ENCODE results near the gene CDH6. TPM values are rescaled to one million over a fixed set of nuclear protein-coding genes. Genes with fewer than 3 reads are reported as not detected.

CDH6 gene
- total RNA-seq, 4 donors from 2014 or later: 1.3 to 6.8 (median 2.2) TPM

DNA sequence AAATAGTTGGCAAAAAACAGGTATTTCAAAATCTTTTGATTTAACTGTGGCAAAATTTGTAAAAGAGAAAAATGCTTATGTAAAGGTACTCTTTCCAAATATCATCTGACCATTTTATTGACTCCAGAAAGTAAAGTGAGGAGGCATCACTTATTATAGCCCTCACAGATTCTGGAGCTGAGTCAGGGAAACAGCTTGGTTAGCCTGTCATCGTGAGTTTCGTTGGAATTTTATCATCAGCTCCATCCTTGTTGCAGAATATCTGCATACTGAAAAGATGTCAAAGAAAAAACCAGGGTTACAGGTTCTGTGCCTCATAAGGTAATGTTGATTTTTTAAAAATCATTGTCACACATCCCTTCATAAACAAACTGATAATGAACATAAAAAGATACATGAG lies 74.8 kb downstream of the CDH6 start:
- no peak for TF ChIP-seq CTCF (IDR thresholded peaks at IDR 0.05; ENCODE audit: low read depth)

GRCh38 chr5:31268686-31269085 lies 75.2 kb downstream of the CDH6 start:
- no peak for TF ChIP-seq CTCF (IDR thresholded peaks at IDR 0.05; ENCODE audit: low read depth)

- TF ChIP-seq CTCF (IDR thresholded peaks at IDR 0.05; ENCODE audit: low read depth): no peak
Observed at GRCh38 chr5:31269259-31269658, 75.8 kb downstream of the CDH6 start.

DNA sequence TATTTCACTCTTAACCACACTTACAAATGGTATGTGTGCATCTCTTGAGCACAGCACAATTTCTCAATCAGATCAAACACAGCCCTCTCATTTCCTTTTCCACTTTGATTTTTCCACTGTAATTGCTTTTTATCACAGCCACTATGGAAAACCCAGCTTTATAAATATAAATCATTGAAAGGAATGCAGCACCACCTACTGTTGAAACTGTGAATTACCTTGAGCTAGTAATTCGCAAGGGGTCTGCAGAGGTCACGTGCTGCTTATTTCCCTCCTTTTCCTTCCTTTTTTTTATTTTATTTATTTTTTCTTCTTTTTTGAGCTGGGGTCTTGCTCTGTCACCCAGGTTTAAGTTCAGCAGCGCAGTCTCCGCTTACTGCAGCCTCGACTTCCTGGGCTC lies 76.9 kb downstream of the CDH6 start:
- no peak for TF ChIP-seq CTCF (IDR thresholded peaks at IDR 0.05; ENCODE audit: low read depth)

- no peak for TF ChIP-seq CTCF (IDR thresholded peaks at IDR 0.05; ENCODE audit: low read depth)
Observed at GRCh38 chr5:31271567-31271966, 78.1 kb downstream of the CDH6 start.

DNA sequence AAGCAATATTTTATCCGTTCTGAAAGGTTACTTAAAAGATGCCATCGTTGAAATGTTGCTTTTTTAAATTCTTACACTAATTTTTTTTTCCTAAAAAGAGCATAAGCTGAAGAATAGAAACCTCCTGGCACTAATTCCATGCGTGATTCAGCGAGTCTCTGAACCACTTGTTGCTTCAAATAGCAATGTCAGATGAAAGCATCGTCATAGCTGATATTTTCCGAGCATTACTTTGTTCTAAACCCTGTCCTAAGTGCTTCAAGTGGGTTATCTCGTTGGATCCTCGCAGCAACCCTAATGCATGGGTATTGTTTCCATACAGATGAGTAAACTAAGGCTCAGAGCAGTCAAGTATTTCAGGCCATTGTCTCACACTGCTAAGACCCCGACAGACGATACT lies 79.7 kb downstream of the CDH6 start:
- TF ChIP-seq CTCF (IDR thresholded peaks at IDR 0.05; ENCODE audit: low read depth): no peak

DNA sequence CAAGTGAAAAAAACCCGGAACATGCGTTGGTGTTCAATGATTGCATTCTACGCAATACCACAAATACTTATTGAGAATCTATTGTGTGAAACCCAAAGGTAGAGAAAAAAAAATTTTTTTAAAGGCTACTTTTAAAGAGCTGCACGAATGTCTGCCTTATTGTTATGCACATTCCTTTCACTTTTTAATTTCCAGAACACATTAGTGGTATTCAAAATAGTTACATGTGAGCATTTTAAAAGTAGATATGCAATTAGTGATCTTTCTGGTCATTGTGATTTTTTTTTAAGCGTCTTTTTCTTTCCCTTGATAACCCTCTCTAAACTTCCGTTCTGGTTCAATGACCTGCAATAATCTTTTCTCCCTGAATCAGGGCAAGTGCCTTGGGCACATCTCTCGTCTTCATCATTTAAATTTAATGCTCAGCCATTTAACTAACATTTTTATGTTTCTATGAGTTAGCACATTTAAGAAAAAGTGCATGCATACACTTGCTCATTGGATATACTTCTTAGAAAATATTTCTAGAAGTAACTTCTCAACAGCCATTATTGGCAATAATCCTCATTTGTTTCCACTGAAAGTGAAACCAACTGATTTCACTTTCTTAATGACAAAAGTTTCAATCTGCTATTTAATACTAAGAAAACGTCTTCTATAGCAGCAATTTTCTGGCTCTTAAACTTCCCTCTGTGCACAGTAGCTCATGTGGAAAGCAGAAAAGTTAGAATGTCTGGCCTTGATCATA lies 80.3 kb downstream of the CDH6 start:
- TF ChIP-seq CTCF (IDR thresholded peaks at IDR 0.05; ENCODE audit: low read depth): no peak
